SK-N-MC (cell line): Measurements from ENCODE around the gene PDK3.

Experiments
- EZH2 ChIP-seq: fragments of 200-600 bp; sonication (generic); IDR thresholded peaks from one replicate; pipeline ENCODE4 v1.6.1; 2017; ENCODE audit warnings: antibody characterized with exemption
- FOXP2 ChIP-seq: optimal IDR thresholded peaks from 2 replicates; pipeline ENCODE3; 2011; ENCODE audit warnings: mild to moderate bottlenecking, moderate library complexity; ENCODE audit not compliant: insufficient read depth; ENCODE audit errors: extremely low read length, control extremely low read depth
- POLR2AphosphoS5 ChIP-seq: IDR thresholded peaks from 2 replicates; pipeline ENCODE4 v1.6.1; 2012; ENCODE audit warnings: mild to moderate bottlenecking, low read depth, low read length, borderline replicate concordance

DNA sequence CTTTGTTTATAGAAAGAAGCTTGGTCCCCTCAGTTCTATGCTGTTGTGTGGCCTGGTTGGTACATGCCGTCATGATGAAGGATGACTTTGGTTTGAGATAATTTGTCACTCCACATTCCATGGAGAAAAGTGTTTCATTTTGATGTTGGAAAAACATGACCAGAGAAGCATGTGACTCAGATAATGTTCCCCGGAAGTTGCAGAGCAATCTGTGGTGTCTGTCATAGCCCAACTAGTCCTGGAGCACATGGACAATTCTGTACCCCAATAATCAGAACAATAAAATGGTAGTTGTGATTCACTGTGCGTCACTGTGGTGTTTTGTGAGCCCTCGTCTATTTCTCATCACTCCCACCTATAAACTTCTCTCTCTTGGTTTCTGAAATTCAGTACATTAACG is 85.1 kb downstream of the PDK3 start:
- no peak for TF ChIP-seq EZH2
- no peak for TF ChIP-seq POLR2AphosphoS5
- no peak for TF ChIP-seq FOXP2
